Effector memory CD8-positive, alpha-beta T cell (primary cell): ENCODE data around the gene PCDH1.
A peak's percentile ranks its signal among the peaks of the same experiment; 100 is the strongest.
"Not testable (repeated sequence)": the region's sequence is repeated elsewhere in the genome, so short reads cannot be mapped to it uniquely, and the experiment has no call there.

ENCODE experiments used
- ATAC-seq: fragments of 150-1000 bp; cut with Tn5 transposase; replicated peaks from 2 replicates; pipeline ENCODE4 v1.10.0; 2021; ENCODE audit warnings: mild to moderate bottlenecking, moderate library complexity
- DNase-seq, 3 experiments: peaks; one replicate each; pipeline ENCODE4 v3.0.0; 2021
- H3K27ac Mint-ChIP-seq, 2 donors: one replicate each; pipeline ENCODE4 v1.8.0; 2022; ENCODE audit warnings: mild to moderate bottlenecking in 2 of 2, mixed read lengths in 2 of 2, moderate library complexity in 2 of 2
- H3K27me3 Mint-ChIP-seq, 2 donors: one replicate each; pipeline ENCODE4 v1.8.0; 2022; ENCODE audit warnings: mixed read lengths in 2 of 2
- H3K36me3 Mint-ChIP-seq: one replicate; pipeline ENCODE4 v1.8.0; 2022; ENCODE audit warnings: mild to moderate bottlenecking, moderate library complexity, mixed read lengths; ENCODE audit not compliant: insufficient read depth
- H3K4me1 Mint-ChIP-seq, 2 donors: one replicate each; pipeline ENCODE4 v1.8.0; 2022; ENCODE audit warnings: low read depth in 2 of 2, mixed read lengths in 2 of 2
- H3K4me3 Mint-ChIP-seq, 2 donors: one replicate each; pipeline ENCODE4 v1.8.0; 2022; ENCODE audit warnings: mild to moderate bottlenecking in 2 of 2, mixed read lengths in 2 of 2, moderate library complexity in 2 of 2
- H3K9me3 Mint-ChIP-seq, 2 donors: one replicate each; pipeline ENCODE4 v1.8.0; 2022; ENCODE audit warnings: mixed read lengths in 2 of 2

The PCDH1 gene

DNA sequence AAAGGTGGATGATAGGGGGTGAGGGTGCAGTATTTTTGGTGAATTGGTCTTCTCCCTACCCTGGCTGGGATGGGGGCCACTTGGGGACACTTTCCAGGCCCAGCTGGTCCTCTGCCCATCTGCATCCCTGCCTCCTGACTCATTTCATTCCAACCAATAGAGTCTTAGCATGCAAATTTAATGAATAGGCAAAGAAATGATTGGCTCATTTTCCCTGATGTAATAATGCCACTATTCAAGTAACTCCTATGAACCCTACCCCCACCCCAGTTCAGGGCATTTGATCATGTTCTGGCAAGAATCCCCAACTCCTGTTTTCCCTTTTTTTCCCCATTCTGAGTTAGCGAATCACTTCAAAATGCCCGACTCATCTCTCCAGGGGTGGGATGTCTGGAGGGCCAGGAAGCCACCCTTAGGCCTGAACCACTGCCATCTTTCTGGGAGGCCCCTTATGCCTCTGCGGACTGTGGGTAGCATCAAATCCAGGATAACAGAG is 56.7 kb downstream of the PCDH1 start:
- Mint-ChIP-seq H3K4me3 (no peak overlapping the region), H3K9me3 (no peaks in the 10 kb centered on the region), H3K27ac (no peak overlapping the region), H3K4me1 (peaks cover 2 to 6% of the 10 kb centered on the region in 2 donors), H3K36me3 (peaks cover 2% of the 10 kb centered on the region), H3K27me3 (peaks cover 20 to 58% of the 10 kb centered on the region in 2 donors)
- ATAC-seq (no peak), DNase-seq (no peak)

GRCh38 chr5:141820686-141821085 is 57.5 kb downstream of the PCDH1 start:
- not testable (repeated sequence) for H3K27ac Mint-ChIP-seq, ATAC-seq, H3K4me3 Mint-ChIP-seq, H3K4me1 Mint-ChIP-seq, DNase-seq, H3K36me3 Mint-ChIP-seq, H3K9me3 Mint-ChIP-seq
- H3K27me3 Mint-ChIP-seq, result peaks cover 26 to 59% of the 10 kb centered on the region in 2 donors

DNA sequence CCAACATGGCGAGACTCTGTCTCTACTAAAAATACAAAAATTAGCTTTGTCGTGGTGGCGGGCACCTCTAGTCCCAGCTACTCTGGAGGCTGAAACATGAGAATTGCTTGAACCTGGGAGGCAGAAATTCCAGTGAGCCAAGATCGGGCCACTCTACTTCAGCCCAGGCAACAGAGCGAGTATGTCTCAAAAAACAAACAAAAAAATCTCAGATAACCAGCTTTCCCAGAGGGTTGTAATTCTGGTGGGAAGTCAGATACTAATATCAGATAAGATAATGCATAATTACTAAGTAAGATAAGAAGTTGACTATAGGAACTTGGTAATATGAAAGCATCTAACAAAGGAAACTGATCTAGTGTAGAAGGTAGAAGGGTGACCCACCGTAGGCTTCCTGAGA is 60.6 kb downstream of the PCDH1 start:
- peaks cover 27 to 62% of the 10 kb centered on the region in 2 donors for H3K27me3 Mint-ChIP-seq
- no peaks in the 10 kb centered on the region for H3K9me3 Mint-ChIP-seq
- H3K4me3 Mint-ChIP-seq, result no peak overlapping the region
- no peak for ATAC-seq
- H3K27ac Mint-ChIP-seq, result no peak overlapping the region
- H3K36me3 Mint-ChIP-seq, result no peaks in the 10 kb centered on the region
- no peak for DNase-seq
- H3K4me1 Mint-ChIP-seq, result no peaks in the 10 kb centered on the region

- DNase-seq (no peak), ATAC-seq (no peak)
- no peaks in the 10 kb centered on the region for H3K9me3 Mint-ChIP-seq
- H3K4me3 Mint-ChIP-seq, result no peak overlapping the region
- no peaks in the 10 kb centered on the region for H3K36me3 Mint-ChIP-seq
- H3K4me1 Mint-ChIP-seq, result no peaks in the 10 kb centered on the region
- peaks cover 36 to 70% of the 10 kb centered on the region in 2 donors for H3K27me3 Mint-ChIP-seq
- H3K27ac Mint-ChIP-seq, result no peak overlapping the region
Observed at GRCh38 chr5:141816598-141817399, 61.4 kb downstream of the PCDH1 start.

DNA sequence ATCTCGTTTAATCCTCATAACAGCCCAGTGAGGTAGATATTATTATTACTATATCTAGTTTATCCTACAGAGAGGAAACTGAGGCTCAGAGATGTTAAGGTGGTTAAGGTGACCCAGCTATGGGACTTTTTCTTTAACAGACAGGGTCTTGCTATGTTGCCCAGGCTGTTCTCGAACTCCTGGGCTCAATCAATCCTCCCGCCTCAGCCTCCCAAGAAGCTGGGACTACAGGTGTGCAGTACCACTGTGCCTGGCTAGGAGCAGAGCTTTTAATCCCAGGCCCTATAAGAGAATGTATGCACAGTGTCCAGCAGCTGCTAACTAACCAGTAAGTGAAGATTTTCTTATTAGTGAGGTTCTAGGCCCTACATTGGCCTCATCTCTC is 62.4 kb downstream of the PCDH1 start:
- no peak overlapping the region for H3K27ac Mint-ChIP-seq
- no peaks in the 10 kb centered on the region for H3K36me3 Mint-ChIP-seq
- ATAC-seq (no peak), DNase-seq (no peak)
- peaks cover 46 to 80% of the 10 kb centered on the region in 2 donors for H3K27me3 Mint-ChIP-seq
- no peak overlapping the region for H3K4me3 Mint-ChIP-seq
- no peaks in the 10 kb centered on the region for H3K4me1 Mint-ChIP-seq
- H3K9me3 Mint-ChIP-seq, result no peaks in the 10 kb centered on the region

DNA sequence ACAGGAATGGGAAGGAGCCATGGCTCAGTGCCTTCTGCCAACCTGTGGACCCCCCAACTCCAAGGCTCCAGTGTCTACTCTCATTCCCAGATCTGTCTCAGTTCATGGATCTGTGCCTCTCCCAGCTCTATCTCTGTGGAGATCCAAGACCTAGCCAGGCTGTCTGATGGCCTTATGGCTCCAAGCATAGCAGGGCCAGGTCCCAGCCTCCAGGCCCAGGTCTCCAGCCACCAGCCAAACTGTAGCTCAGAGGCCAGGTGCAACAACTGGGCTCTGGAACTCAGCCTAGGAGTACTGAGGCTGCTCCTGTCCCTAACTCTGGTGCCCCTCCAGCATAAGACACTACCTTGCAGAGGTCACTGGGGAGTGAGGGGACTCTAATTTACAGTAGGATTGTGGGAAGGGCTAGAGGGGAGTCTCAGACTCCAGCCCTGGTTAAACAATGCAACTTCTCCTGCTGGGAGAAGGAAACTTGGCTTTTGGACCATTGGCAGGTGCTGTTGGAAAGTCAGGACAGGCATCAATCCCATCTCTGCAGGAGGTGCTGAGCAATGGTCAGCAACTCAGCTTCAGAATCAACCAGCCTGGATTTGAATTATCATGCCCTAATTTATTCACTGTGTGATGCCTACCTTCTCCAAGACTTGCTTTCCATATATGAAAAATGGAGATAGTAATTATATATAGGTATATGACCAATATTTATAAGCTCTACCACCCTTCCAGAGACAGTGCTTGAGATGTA is 63.0 kb downstream of the PCDH1 start:
- Mint-ChIP-seq H3K27me3 (peaks cover 47 to 82% of the 10 kb centered on the region in 2 donors), H3K4me1 (no peaks in the 10 kb centered on the region), H3K9me3 (no peaks in the 10 kb centered on the region), H3K27ac (no peak overlapping the region), H3K36me3 (no peaks in the 10 kb centered on the region), H3K4me3 (no peak overlapping the region)
- ATAC-seq (no peak), DNase-seq (no peak)

GRCh38 chr5:141814064-141814964 is 63.9 kb downstream of the PCDH1 start:
- no peak overlapping the region for H3K27ac Mint-ChIP-seq
- peak; percentile 58 for ATAC-seq
- no peak overlapping the region for H3K4me3 Mint-ChIP-seq
- peaks cover 53 to 82% of the 10 kb centered on the region in 2 donors for H3K27me3 Mint-ChIP-seq
- H3K36me3 Mint-ChIP-seq, result no peaks in the 10 kb centered on the region
- no peaks in the 10 kb centered on the region for H3K4me1 Mint-ChIP-seq
- H3K9me3 Mint-ChIP-seq, result no peaks in the 10 kb centered on the region
- DNase-seq, result peak; percentile 26 to 28 (median 27)

DNA sequence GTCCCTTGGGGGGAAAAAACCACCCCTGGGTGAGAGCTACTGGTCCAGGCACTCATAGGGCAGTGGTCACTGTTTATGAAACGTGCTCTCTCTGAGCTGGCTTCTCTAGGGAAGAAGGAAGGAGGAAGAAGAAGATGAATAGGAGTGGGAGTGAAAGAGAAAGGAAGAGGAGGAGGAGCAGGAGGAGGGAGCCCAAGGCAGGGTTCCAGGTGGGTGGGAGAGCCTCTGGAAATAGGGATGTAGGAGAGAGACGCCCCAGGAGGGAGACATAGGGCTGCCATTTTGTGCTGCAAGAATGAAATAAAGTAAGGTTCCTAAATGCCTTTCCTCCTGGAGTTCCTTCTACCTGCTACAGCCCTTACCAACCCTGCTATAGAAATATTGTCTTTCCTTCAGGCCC is 65.7 kb downstream of the PCDH1 start:
- Mint-ChIP-seq H3K9me3 (no peaks in the 10 kb centered on the region), H3K36me3 (no peaks in the 10 kb centered on the region), H3K27me3 (peaks cover 60 to 84% of the 10 kb centered on the region in 2 donors), H3K4me3 (no peak overlapping the region), H3K27ac (no peak overlapping the region), H3K4me1 (no peaks in the 10 kb centered on the region)
- ATAC-seq (no peak), DNase-seq (no peak)

DNA sequence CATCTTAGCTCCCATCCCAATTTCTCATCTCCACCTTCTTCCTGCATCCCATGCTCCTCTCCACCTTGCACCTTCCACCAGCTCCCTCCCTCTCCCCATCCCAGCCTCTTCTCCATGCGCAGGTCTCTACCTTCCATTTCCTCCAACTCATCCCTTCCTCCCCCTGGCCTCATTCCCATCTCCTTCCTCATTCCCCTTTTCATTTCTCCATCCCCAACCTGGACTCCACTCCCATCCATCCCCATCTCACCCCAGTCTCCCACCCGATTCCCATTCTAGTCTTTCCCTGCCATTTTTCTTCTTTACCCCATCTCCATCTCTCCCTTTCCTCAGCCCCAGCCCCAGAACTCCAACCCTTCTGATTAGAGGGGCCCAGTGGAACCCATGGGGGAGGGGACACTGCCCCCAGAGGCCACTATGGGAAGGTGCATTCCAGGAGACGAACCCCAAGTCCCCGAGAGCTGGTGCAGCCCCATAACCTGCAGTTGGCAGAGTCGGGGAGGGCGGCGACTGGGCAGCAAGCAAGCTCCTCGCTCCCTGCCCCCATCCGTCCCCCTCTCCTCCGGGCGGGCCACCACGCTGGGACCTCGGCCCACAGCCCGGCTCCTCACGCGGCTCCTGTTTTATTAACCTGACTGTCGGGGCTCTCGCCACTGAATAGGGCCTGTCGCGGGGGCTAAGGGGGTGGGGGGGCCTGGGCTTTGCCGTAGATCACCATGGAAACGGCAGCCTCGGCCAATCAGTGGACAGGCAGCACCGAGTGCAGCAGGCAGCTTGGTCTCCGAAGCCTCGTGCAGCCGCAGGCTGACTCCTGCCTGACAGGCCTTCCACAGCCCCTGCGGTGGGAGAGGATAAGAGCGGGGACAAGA is 66.7 kb downstream of the PCDH1 start:
- Mint-ChIP-seq H3K4me3 (no peak overlapping the region), H3K36me3 (no peaks in the 10 kb centered on the region), H3K27me3 (peaks cover 60 to 84% of the 10 kb centered on the region in 2 donors), H3K9me3 (no peaks in the 10 kb centered on the region), H3K4me1 (no peaks in the 10 kb centered on the region), H3K27ac (no peak overlapping the region)
- DNase-seq (peak; percentile 6 to 30 (median 26)), ATAC-seq (peak; percentile 85)

GRCh38 chr5:141810702-141811101 is 67.5 kb downstream of the PCDH1 start:
- no peaks in the 10 kb centered on the region for H3K36me3 Mint-ChIP-seq
- peaks cover 57 to 84% of the 10 kb centered on the region in 2 donors for H3K27me3 Mint-ChIP-seq
- DNase-seq, result no peak
- no peak overlapping the region for H3K27ac Mint-ChIP-seq
- no peak for ATAC-seq
- no peaks in the 10 kb centered on the region for H3K4me1 Mint-ChIP-seq
- no peaks in the 10 kb centered on the region for H3K9me3 Mint-ChIP-seq
- H3K4me3 Mint-ChIP-seq, result no peak overlapping the region

DNA sequence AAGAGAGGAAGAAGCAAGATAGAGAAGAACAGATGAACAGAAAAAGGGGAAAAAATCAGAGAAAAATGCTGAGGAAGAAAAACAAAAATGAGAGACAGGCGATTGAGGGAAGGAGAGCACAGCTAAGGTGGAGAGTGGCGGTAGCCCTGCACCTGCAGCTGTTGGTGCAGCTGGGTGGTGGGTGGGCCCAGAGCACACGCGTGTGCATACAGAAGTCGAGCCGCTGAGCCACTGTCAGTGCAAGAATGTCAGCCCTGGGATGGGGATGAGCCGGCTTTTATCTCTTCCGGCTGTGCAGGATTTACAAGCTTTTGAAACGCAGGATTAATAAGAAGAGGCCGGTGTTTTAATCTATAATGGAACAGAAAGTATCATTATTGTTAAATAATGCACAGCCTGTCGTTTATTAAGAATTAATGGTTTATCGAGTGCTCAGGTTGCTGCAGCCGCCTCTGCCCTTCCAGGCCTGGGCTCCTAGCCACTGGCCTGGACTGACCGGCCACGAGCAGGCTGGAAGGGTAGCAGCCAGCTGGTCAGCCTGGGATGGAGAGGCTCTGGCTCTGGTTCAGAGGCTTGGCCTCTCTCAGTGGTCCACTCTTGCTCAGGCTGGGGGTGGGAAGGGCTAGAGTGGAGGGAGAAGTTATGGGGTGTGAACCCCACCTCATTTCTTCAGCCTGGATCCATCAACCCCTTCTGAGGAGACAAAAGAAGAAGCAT is 68.7 kb downstream of the PCDH1 start:
- Mint-ChIP-seq H3K27ac (no peak overlapping the region), H3K9me3 (no peaks in the 10 kb centered on the region)
- ATAC-seq, result no peak

GRCh38 chr5:141808857-141809256 is 69.4 kb downstream of the PCDH1 start:
- Mint-ChIP-seq H3K27me3 (peaks cover 75 to 90% of the 10 kb centered on the region in 2 donors), H3K4me1 (no peaks in the 10 kb centered on the region), H3K4me3 (no peak overlapping the region), H3K27ac (no peak overlapping the region), H3K9me3 (no peaks in the 10 kb centered on the region), H3K36me3 (peaks cover 3% of the 10 kb centered on the region)
- DNase-seq, result no peak
- ATAC-seq, result no peak

More for the DNA sequence above, 68.7 kb downstream of the PCDH1 start:
- no peak overlapping the region for H3K4me3 Mint-ChIP-seq
- no peak for DNase-seq
- H3K36me3 Mint-ChIP-seq, result no peaks in the 10 kb centered on the region
- no peaks in the 10 kb centered on the region for H3K4me1 Mint-ChIP-seq
- peaks cover 69 to 87% of the 10 kb centered on the region in 2 donors for H3K27me3 Mint-ChIP-seq
